NCI-H446 (cell line): Measurements from ENCODE around the gene SLC2A4RG.

Experiments
- DNase-seq, 2 experiments: peaks; one replicate each; lab custom pipeline; 2025; lab: John Stamatoyannopoulos, UW

The SLC2A4RG gene

GRCh38 chr20:63699466-63700198, 39.9 kb upstream of the SLC2A4RG start:
- no peak for DNase-seq

GRCh38 chr20:63700199-63701050, 39.2 kb upstream of the SLC2A4RG start:
- no peak for DNase-seq

DNA sequence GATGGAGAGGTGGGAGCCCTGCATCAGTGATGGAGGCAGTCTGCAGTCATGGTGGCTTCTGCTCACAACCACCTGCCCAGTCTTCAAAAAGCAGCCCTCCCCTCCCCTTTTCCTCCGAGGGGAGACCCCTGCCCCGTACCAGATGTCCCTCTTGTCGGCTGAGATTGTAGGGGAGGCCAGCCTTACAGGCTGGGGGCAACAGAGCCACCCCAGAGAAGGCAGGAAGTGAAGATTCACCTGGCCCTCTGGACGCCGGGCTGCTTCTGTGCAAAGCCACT, 38.6 kb upstream of the SLC2A4RG start:
- no peak for DNase-seq

DNA sequence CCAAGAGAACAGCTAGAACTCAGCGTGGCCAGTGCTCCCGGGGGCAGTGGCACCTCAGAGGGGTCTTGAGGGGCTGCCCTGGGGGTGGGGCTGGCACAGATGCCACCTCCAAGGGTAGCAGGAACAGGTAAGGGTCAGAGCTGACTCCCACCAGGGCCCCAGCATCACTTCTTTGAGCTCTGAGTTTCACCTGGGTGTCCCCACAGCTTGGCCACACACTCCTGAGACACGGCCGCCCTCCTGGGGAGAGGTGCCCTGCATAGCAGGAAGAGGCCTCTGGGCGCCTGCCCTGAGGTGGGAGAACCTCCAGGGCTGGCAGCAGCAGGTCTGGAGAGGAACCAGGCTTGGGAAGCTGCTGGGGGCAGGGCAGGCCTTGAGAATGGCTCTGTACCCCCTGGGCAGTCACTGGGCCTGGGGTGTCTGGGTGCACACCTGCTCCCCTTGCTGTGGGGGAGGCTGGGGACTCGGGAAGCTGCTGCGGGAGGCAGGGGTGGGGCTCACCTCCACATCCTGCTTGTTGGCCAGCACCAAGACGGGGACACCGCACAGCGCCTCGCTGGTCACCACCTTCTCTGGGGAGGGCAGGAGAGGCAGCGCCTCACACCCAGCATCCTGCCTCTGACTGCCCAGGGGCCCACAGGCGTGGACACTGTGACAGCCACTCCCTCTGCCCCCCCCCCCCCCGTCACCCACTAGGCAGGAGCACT, 38.1 kb upstream of the SLC2A4RG start:
- DNase-seq: no peak

- no peak for DNase-seq
Measured at GRCh38 chr20:63702036-63702665, 37.4 kb upstream of the SLC2A4RG start.

- DNase-seq: no peak
Measured at GRCh38 chr20:63702751-63703470, 36.7 kb upstream of the SLC2A4RG start.

DNA sequence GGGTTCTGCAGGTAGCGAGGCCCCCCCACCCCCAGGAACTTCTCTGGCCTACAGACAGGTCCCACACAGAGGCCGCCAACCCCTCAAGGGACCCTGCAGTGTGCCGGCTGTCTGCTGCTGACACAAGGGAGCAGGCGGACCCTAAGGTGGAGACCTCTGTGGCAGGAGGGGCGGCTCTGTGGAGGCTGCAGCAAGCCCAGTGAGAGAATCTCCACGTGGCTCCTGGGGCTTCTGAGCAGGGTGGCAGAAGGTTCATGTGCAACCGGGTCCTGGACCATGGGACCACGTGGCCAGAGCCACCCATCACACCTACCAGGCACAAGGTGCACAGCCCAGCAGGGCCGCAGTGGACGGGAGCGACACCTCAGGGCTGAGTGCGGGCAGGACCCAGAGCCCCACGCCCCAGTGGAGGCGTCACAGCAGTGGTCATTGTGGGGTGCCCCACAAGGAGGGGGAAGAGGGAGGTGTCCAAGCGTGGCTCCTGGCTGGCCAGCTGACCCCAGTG, 36.1 kb upstream of the SLC2A4RG start:
- no peak for DNase-seq

DNA sequence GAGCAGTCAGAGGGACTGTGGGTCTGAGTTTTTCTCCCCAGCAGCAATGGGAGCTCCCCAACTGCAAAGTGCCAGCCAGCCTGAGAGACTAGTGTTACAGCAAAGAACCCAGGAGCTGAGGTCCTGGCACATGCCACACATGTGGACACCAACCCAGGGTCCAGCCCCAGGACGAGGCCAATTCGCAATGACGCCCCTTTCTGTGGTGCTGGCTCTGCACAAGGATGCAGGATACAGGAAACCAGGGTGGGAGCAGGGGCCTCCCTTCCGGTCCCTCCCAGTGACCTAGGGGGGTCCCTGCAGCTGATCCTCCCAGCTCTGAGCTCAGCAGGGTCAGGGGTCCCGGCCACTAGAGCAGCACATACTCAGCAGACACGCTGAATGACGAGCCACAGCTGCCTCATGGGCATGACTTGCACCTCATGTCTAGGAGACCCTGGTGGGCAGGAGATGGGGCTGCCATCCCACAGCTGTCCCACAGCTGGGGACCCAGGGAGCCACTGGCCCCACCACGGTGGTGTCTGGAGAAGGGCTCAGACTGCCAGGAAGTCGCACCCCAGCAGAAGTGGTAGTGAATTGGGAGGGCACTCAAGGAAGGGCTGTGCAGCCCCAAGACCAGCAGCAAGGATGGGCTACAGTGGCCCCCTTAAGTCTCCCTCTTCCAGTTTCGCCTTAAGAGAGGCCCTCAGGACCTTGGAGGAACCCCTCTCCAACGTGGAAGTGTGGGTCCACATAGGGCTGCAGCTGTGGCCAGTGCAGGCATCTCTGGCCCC, 35.4 kb upstream of the SLC2A4RG start:
- no peak for DNase-seq

- DNase-seq: no peak
Measured at GRCh38 chr20:63704749-63705117, 34.8 kb upstream of the SLC2A4RG start.

DNA sequence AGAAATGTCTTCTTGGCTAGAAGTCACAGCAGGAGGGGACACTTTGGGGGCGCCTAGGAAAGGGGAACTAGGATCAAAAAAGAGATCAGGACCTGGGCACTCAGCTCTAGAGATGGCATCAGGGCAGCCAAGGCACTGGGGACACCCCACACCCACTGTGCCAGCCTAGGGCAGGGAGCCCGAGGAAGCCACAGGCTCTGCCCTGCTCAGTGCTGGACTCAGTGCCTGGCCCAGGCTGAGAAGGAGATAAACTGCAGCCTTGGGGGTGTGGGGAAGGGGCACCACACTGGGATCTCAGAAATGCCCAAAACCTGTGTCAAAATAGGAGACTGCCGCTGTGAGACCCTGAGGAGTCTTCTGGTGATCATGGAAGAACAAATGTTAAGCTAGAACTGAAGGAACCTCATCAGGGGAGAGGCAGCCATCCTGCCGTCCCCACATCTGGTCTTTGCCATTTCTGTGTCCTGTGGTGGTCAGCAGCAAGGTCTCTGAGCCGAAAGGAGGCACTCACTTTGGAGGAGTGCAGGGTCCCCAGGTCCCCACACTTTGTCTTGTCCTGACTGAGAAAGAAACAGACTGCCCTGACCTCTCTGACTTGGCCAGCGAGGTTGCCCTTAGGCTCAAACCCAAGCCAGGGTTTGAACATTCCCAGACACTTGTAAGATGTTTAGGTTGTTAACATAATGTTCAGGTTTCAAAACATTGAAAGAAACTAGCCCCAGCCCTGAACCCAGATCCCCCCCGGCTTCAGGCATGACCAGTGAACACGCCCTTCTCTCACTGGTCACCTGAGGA, 34.1 kb upstream of the SLC2A4RG start:
- DNase-seq: no peak

GRCh38 chr20:63706027-63706695, 33.4 kb upstream of the SLC2A4RG start:
- no peak for DNase-seq

DNA sequence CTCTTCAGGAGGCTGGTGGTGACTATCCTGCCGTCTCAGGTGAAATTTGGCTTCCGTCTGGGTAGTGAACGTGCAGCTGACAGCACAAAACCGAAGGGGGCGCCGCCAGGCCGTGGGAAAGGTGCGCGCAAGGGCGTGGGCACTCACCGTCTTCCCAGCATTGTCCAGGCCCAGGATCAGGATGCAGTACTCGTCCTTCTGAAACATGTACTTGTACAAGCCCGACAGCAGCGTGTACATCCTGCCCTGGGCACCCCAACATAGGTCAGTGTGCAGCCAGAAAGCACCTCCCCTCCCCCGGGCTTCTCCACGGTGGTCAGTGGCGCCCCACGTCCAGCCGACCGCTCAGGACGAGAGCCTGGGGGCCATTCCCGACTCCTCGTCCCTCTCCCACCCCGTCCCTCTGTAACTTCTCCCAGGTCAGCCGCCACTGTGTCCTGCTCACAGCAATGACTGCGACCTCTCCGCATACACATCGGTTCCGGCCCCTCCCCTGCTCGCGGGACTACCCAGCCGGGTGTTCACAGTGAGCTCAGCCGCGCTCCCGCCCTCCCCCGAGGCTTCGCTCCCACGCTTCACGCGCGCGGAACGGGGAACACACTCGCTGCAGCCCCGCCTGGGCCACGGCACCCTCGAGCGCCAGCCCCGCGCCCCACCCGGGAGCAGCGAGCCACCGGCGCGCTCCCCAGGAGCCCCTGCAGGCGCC, 32.6 kb upstream of the SLC2A4RG start:
- DNase-seq: no peak

DNA sequence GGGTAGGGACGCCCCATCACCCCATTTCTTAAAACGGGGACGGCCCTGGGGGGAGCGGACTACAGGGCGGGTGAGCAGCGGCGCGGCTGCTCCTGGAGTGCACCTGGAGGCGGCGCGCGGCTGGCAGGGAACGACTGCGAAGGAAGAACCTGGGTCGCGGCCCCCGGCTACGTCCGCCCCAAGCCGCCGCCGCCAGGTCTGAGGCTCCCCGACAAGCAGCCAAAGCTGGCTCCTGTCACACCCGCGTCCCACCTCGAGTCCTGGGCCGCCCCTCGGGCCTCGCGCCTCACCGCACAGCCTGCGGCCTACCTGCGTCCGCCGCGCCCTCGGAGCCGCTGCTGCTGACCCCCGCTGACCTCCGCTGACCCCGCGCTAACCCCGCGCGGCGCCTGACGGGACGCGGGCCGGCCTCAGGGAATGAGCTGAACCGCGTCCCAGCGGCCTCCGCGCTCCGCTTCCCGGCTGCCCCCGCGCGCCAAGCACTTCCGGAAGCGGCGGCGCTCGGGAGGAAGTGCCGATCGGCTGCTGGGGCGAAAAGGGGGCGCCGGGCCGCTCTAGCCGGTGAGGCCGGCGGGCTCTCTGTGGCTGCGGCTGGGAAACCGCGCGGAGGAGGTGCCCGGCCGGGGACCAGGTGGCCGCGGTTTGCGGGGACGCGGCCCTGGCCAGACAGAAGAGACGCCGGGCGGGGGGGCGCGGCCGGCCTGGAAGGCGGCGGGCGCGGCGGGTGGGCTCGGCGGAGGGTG, 31.8 kb upstream of the SLC2A4RG start, which contains the start of the genes ARFRP1 and ZGPAT:
Gene ARFRP1, minus strand, starts transcription at position 419 of the 743 bp plus-strand sequence. CDS start 885 bp downstream, outside the sequence.
Gene ZGPAT, plus strand, starts transcription at position 482 of the 743 bp plus-strand sequence. CDS start 542 bp downstream, outside the sequence.
- DNase-seq: peak; percentile 30 to 76

DNA sequence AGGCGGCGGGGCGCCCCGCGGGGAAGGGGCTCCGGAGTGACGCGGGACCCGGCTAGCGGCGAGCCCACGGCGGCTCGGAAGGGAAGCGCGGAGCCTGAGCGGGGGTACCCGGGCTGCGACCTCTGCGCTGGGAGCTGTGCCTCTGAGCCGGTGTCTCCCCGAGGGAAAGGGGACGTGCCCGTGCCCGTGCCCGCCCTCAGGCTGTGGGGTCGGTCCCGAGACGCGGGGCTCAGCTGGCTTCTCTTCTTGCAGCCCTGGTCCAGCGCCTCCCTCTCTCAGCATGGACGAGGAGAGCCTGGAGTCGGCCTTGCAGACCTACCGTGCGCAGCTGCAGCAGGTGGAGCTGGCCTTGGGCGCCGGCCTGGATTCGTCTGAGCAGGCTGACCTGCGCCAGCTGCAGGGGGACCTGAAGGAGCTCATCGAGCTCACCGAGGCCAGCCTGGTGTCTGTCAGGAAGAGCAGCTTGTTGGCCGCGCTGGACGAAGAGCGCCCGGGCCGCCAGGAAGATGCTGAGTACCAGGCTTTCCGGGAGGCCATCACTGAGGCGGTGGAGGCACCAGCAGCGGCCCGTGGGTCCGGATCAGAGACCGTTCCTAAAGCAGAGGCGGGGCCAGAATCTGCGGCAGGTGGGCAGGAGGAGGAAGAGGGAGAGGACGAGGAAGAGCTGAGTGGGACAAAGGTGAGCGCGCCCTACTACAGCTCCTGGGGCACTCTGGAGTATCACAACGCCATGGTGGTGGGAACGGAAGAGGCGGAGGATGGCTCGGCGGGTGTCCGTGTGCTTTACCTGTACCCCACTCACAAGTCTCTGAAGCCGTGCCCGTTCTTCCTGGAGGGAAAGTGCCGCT, 31.1 kb upstream of the SLC2A4RG start:
- DNase-seq: no peak

DNA sequence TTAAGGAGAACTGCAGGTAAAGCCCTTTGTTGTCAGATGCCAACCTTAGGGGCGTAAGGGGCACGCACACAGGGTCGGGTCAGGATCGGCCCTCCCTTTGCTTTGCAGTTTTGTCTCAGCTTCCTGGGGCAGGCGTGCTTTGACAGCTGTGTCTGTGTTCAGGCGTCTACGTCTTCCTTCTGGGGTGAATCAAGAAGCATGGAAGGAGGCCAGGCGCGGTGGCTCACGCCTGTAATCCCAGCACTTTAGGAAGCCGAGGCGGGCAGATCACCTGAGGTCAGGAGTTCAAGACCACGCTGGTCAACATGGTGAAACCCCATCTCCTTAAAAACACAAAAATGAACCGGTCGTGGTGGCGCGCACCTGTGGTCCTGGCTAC, 30.4 kb upstream of the SLC2A4RG start:
- DNase-seq: no peak

GRCh38 chr20:63711085-63711645, 28.4 kb upstream of the SLC2A4RG start:
- DNase-seq: no peak

DNA sequence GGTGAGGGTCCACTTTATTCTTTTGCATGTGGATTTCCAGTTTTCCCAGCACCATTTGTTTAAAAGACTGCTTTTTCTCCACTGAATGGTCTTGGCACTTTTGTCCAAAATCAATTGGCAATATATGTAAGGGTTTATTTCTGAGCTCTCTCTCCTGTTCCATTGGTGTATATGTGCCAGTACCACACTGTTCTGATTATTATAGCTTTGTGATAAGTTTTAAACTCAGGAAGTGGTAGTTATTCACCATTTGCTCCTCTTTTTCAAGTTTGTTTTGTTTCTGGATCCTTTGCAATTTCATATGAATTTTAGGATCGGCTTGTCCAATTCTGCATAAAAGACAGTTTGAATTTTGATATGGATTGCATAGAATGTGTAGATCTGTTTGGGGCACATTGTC, 27.4 kb upstream of the SLC2A4RG start:
- no peak for DNase-seq
